GM12891 (cell line): ENCODE results near the gene HELZ2.
"Not testable (repeated sequence)": the region's sequence is repeated elsewhere in the genome, so short reads cannot be mapped to it uniquely, and the experiment has no call there.

Source experiments
- DNase-seq: peaks from one replicate; pipeline ENCODE4 v3.0.0; 2011; ENCODE audit warnings: low spot score; ENCODE audit not compliant: insufficient read length
- FAIRE-seq: peaks from 2 replicates; lab custom pipeline; 2011; peaks lifted over from hg19 to GRCh38; lab: Jason Lieb, UNC
- PAX5 ChIP-seq: IDR thresholded peaks from 2 replicates; pipeline ENCODE4 v1.6.1; 2011; ENCODE audit warnings: low read length, moderate library complexity, mild to moderate bottlenecking; ENCODE audit not compliant: insufficient read depth, severe bottlenecking
- POLR2A ChIP-seq: IDR thresholded peaks from 2 replicates; pipeline ENCODE4 v1.6.1; 2011; ENCODE audit warnings: low read depth, low read length, control low read depth
- POLR2AphosphoS5 ChIP-seq: IDR thresholded peaks from 2 replicates; pipeline ENCODE4 v1.6.1; 2011; ENCODE audit warnings: low read depth, low read length, control low read depth
- POU2F2 ChIP-seq: IDR thresholded peaks from 2 replicates; pipeline ENCODE4 v1.6.1; 2011; ENCODE audit warnings: low read depth, mild to moderate bottlenecking, control low read depth, low read length, moderate library complexity
- SPI1 ChIP-seq: IDR thresholded peaks from 2 replicates; pipeline ENCODE4 v1.6.1; 2011; ENCODE audit warnings: low read depth, low read length, control low read depth
- TAF1 ChIP-seq: IDR thresholded peaks from 2 replicates; pipeline ENCODE4 v1.6.1; 2011; ENCODE audit warnings: low read depth, low read length, control low read depth

The HELZ2 gene

DNA sequence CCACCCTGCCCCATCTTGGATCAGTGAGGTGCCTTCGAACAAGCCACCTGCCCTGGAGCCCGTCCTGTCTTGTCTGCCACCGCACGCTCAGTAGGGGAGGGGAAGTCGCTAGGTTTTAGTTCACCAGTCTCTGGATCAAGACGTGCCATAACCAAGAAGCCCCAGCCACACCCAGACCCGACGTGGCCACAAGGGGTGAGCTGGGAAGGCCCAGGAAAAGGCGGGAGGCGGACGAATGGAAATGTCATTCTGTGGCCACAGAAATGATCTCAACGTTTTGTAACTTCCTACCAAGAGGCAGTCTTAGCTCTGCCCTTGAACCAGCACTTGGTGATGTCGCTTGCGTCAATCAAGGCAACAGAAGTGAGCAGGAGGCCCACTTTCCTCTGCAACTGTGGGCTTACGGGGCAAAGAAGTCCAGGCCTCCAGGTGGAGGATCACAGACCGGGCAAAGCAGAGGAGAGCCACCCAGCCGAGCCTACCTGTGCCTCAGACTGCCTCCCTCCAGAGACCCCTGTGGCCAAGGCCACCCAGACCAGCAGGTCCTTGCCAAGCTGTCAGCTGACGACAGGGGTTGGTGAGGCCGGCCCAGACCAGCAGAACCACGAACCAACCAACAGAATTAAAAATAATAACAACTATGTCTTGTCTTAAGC lies 38.4 kb upstream of the HELZ2 start:
- FAIRE-seq = no peak
- TF ChIP-seq POLR2A = no peak
- TF ChIP-seq PAX5 = no peak
- TF ChIP-seq TAF1 = no peak
- no peak for TF ChIP-seq POLR2AphosphoS5

DNA sequence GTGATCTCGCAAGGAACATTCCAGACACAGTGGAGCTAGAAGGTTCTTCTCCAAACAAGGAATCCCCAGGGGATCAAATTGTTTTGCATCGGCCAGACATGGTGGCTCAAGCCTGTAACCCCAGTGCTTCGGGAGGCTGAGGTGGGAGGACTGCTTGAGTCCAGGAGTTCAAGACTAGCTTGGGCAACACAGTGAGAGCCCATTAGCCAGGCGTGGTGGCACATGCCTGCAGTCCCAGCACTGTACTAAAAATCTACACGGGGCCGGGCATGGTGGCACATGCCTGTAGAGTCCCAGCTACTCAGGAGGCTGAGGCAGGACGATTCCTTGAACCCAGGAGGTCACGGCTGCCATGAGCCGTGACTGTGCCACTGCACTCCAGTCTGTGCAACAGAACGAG lies 37.6 kb upstream of the HELZ2 start:
- no peak for FAIRE-seq

More for the DNA sequence above, 38.4 kb upstream of the HELZ2 start:
- DNase-seq = no peak

DNA sequence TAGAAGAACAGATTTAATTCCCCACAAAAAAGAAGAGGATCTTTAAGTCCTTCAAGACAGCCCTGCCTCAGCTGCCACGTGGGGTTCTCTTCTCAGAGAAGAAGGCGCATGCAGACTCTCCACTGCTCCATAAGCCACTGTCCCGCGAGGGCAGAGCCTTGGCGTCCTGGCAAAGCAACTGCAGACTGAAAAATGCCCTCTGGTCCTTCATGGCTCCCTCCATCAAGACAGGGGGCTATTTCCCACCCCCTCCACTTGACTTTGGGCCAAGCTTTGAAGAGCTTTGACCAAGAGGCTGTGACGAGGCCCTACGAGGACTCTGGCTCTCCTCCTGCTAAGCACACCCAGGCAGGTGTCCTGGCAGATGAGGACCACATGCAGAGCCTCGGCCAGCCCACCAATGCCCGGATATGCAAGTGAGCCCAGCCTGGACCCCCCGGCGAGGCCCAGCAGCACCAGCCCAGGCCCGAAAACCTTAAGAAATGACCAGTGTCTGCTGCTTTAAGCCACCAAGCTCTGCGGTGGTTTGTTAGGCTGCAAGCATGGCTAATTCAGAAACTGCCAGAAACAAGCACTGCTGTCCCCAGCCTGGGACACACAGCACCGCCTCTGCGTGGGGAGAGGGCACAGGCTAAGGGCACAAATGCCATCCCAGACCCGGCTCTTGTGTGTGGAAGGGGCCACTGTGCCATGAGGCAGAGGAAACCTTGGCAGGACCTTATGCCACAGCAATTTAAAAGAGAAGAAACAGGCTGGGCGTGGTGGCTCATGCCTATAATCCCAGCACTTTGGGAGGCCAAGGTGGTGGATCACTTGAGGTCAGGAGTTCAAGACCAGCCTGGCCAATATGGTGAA lies 36.8 kb upstream of the HELZ2 start:
- TF ChIP-seq POU2F2 (no peak), TAF1 (no peak), POLR2AphosphoS5 (no peak), SPI1 (no peak), POLR2A (no peak), PAX5 (no peak)
- DNase-seq (no peak), FAIRE-seq (no peak)

More for the DNA sequence above, 37.6 kb upstream of the HELZ2 start:
- TF ChIP-seq TAF1 (no peak), SPI1 (no peak), PAX5 (no peak)
- DNase-seq = no peak

DNA sequence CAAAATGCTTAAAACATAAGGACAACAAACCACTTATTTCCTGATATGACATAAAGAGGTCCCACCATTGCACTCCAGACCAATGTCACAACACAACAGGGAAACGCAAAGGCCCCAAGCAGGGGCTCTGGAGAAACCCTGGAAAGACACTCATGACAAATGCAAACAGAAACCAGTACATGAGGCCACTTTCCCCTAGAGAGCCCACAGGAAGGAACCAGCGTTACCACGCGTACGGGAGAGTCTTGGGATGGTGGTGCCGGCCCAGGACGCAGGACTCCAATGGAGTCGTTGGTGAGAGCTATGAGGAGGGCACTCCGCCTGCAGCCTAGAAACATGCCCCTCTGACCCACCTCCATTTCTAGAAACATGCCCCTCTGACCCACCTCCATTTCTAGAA lies 32.6 kb upstream of the HELZ2 start:
- TF ChIP-seq POU2F2 (no peak), PAX5 (no peak), POLR2A (no peak), SPI1 (no peak), POLR2AphosphoS5 (no peak), TAF1 (no peak)
- FAIRE-seq = no peak
- no peak for DNase-seq

DNA sequence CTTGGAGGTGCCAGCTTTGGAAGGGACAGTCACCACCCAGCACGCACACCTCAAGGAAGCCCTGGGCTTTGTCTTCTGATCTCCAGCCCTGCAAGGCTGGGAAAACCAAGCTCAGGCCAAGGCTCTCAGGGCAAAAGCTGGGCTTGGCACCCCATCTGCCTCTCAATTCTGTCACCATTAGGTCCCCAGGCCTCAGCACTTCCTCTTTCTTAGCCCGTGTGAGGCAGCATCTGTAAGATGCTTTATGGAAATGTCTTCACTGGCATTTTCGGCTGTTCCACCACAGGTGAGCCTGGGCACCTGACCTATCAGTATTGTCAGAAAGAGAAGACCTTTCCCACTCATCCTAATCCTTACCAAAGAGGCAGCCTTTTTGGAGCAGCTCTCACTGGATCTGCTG lies 28.3 kb upstream of the HELZ2 start:
- no peak for FAIRE-seq
- DNase-seq = no peak
- TF ChIP-seq POLR2A (no peak), POLR2AphosphoS5 (no peak), SPI1 (peak; percentile 95)

DNA sequence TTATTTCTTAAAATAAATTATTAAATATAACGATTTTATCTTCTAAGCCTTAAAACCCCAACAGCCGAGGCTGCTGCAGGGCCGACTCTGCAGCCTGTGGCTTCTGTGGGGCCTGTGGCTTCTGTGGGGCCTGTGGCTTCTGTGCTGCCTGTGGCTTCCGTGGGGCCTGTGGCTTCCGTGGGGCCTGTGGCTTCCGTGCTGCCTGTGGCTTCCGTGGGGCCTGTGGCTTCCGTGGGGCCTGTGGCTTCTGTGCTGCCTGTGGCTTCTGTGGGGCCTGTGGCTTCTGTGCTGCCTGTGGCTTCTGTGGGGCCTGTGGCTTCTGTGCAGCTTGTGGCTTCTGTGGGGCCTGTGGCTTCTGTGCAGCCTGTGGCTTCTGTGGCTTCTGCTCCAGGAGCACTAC lies 27.6 kb upstream of the HELZ2 start:
- DNase-seq, FAIRE-seq: not testable (repeated sequence)

DNA sequence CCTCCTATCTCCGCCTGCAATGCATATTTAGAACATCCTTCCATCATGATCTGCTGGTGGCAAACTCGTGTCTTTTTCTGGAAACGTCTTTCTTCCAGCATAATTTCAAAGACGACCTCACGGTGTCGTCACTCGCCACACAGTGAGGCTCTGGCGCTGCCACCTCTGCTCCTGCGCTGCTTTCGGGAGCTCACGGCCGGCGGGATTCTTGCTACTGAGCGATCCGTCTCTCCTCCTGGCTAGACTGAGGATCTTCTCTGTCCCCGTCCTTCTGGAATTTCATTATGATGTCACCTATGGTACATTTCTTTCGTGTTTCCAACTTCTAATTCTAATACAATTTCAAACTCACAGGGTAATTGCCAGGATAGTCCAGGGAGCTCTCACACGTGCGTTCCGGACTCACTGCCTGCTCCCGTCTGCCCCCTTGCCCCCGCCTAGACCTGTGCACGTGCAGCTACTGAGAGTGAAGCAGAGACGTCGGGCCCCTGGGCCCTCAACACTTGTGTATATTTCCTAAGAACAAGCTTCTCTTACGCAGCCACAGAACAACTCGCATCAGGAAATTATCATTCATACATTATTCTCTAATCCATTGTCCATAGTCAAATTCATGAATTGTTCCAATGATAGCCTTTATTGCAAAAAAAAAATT lies 25.5 kb upstream of the HELZ2 start:
- DNase-seq (no peak), FAIRE-seq (no peak)
- TF ChIP-seq SPI1 (no peak), POLR2AphosphoS5 (no peak), TAF1 (no peak), POU2F2 (no peak), POLR2A (no peak), PAX5 (no peak)

DNA sequence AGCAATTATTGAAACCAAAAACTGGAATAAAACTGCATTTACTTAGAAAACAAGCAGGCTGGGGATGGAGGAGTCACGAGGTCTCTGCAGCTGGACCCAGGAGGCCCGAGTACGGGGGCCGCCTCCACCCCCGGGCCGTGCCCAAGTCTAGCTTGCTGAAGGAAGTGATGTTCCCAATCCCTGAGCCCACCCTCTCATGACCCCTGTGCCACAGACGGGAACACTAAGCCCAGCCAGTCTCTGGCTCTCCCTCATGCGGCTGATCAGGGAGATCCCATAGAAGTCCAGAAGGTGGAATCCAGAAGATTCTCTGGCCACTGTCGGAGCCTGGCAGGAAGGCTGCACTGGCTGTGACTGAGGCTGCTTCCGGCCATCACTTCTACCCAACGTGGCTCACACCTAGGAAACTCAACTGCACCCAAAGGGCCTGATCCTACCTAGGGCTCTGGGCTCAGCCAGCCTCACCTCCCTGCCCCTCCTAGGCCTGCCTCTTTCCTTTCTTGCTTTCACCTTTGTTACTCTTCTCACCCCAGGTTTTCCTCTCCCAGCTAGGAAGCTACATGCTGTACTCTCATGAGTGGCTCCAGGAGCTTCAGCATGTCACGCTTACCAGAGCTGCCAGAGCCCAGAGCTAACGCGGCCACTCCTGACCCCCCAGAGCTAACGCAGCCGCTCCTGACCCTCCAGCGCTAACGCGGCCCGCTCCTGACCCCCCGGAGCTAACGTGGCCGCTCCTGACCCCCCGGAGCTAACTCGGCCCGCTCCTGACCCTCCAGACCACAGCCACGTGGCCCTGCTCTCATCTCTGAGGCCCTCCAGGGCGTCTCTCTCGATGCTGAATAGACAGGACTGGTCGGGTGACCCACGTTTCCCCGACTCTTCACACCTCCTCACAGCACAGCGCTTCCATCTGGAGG lies 24.7 kb upstream of the HELZ2 start:
- no peak for DNase-seq
- FAIRE-seq = no peak
- TF ChIP-seq POLR2A = no peak
- TF ChIP-seq PAX5 = no peak
- TF ChIP-seq TAF1 = no peak
- TF ChIP-seq POLR2AphosphoS5 = no peak
- no peak for TF ChIP-seq POU2F2
- TF ChIP-seq SPI1 = no peak

DNA sequence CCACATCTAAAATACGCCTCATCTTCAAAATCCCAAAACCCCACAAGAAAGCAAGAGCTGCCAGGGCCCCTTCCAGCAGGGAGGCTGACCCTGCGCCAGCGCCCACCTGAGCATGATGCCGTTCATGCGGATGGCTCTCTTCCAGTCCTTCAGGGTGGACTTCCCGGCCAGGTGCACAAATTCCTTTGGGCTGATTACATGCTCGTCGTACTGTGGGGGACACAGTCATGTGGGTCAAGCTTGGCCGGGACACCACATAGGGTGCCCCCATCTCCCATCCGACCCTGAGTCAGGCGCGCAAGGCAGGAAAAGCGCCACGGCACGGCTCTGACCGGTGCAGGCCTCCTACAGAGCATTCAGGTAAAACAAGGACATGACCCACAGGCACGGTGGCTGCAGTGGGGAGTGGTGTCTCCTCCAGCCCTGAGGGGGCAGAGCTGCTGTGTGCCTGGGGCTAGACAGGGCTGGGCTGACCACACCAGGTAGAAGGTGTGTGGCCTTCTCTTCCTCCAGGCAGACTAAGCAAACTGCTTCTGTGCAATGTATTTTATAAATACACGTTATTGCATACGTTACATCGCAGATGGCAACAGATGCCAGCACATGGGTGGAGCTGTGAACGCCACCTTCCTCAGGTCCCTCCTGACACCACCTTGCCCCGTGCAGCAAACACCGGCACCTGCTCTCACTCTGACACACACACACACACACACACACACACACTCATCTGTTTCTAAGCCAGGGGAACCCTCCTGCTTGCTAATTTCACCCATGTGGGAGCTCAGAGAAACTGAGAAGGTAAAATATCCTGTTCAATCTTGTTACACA lies 23.8 kb upstream of the HELZ2 start:
- FAIRE-seq = no peak

More for the DNA sequence above, 23.8 kb upstream of the HELZ2 start:
- no peak for TF ChIP-seq TAF1
- no peak for TF ChIP-seq POLR2AphosphoS5
- TF ChIP-seq PAX5 = no peak
- TF ChIP-seq POU2F2 = no peak
- TF ChIP-seq SPI1 = no peak
- TF ChIP-seq POLR2A = no peak
- no peak for DNase-seq
